Hypothalamus (tissue), 51 donors: ENCODE data around the gene CYLD.

Experiments used
- DNase-seq, 51 donors: peaks; one replicate each; lab custom pipeline; 2025; lab: John Stamatoyannopoulos, UW

CYLD gene

GRCh38 chr16:50709980-50710379, 31.9 kb upstream of the CYLD start:
- no peak for DNase-seq

GRCh38 chr16:50711040-50711439, 30.8 kb upstream of the CYLD start:
- no peak for DNase-seq

GRCh38 chr16:50711862-50712559, 29.9 kb upstream of the CYLD start:
- peak in 45 of 51 donors; percentile 15 to 84 (median 61) for DNase-seq

DNA sequence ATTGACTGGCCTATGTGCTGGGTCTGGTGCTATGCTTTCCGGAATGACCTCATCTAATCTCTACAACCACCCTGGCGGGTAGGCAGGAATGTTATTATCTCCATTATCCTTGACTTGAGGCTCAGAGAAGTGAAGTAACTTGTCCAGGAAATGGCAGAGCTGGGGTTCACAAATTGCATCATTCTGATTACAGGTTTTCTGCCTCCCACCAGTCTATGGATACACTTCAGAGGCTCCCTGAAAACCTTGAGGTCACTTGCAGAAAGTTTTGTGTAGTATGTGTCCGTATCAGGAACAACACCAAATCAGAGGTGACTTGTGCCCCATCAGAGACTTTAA, 29.4 kb upstream of the CYLD start:
- no peak for DNase-seq

DNA sequence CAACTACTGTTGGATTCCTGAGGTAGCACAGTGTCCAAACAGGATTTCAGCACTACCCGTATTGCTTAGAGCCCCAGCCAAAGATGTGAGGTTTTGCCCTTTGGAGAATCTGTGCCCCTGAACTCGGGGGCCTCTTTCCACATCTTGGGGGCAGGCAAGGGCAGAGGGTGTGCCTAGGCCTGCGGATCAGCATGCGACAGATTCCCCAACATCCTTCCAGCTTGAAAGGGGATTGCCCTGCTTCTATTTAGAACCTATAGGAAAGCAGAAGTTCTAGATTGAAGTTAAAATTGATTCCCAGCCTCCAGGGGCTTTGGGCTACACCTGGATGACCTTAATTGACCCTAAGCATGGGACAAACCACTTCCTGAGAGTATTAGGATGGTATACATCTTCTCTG, 28.9 kb upstream of the CYLD start:
- no peak for DNase-seq

- no peak for DNase-seq
Observed at GRCh38 chr16:50717091-50717490, 24.8 kb upstream of the CYLD start.

DNA sequence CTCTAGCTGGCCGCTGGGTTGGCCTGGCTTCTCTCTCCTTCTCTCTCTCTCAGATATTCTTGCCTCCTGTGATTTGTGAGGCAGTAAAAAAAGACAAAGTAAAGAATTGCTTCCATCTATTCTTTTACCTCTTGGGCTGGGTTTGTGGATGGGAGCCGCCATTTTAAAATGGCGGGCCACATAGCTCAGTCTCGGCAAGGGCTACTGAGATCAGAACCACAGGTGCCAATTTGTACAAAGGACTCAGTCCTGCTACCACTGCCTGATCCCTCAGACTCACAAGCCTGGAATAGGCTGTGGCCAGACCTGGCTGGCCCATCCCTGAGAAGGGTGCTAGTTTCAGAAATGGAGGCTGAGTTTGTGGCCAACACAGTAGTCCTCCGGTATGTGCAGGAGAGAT, 24.4 kb upstream of the CYLD start:
- no peak for DNase-seq

DNA sequence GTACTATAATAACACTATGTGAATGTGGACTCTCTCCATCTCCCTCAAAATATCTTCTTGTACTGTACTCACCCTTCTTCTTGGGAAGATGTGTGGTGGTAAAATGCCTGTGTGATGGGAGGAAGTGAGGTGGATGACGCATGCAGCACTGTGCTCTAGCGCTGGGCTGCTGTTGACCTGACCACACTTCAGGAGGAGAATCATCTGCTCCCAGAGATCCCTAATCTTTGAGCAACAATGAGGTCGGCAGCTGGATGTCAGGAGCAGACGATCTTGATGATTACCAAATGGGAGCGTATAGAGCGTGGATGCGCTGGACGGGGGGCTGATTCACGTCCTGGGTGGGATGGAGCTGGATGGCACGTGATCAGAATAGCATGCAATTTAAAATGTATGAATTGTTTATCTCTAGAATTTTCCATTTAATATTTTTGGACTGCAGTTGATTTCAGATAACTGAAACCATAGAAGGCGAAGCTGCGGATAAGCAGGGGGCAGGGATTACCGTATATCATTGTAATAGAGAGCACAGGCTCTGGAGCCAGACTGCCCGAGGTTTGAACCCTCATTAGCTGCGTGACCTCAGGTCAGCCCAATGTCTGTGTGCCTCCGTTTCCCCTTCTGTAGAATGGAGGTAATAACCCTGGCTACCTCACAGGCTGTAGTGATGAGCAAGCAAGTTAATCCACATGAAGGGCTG, 23.7 kb upstream of the CYLD start:
- DNase-seq: no peak

GRCh38 chr16:50718761-50719400, 23.0 kb upstream of the CYLD start:
- no peak for DNase-seq

GRCh38 chr16:50719401-50720337, 22.2 kb upstream of the CYLD start:
- no peak for DNase-seq

GRCh38 chr16:50721549-50722404, 20.1 kb upstream of the CYLD start:
- DNase-seq: no peak

- no peak for DNase-seq
Observed at GRCh38 chr16:50722405-50722737, 19.5 kb upstream of the CYLD start.

GRCh38 chr16:50722960-50723359, 18.9 kb upstream of the CYLD start:
- no peak for DNase-seq

GRCh38 chr16:50724306-50724705, 17.6 kb upstream of the CYLD start:
- DNase-seq: no peak

GRCh38 chr16:50731130-50731988, 10.5 kb upstream of the CYLD start:
- DNase-seq: no peak

- DNase-seq: no peak
Observed at GRCh38 chr16:50731989-50732832, 9.7 kb upstream of the CYLD start.

DNA sequence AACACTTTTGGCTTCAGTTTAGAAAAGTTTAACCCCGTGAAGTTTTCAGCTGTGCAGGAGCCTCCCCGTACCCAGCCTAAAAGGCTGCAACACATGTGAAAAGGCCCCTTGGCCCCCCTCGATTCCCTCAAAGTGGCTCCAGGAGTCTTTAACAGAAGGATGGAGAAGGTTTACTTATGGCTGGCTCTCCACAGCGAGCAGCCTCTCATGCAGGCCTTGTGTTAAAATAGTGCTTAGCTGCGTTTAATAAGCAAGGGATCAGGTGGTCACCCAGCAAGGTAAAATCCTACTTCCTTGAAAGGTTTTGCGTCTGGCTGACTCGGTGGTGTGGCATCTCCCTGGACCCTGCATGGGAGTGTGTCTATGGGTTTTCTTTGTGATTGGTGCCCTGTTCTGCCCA, 8.4 kb upstream of the CYLD start:
- DNase-seq: no peak

DNA sequence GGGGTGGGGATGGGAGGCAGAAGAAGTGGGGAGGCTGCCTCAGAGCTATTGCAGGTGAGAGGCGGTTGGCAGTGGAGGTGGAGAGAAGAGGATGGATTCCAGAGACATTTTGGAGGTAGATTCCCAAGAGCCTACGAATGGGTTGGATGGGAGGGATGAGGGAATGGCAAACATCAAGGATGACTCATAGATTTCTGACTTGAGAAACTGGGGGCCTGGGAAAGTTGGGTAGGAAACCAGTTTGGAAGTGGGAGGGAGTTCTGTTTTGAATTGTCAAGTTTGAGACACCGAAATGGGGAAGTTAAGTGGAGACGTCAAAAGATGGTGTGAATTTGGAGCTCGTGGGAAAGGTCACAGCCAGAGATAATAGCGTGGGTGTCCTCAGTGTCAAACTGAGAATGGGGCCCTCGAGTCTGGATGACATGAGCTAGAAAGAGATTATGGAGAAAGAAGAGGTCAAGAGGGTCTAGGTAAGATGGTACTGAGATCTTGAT, 6.2 kb upstream of the CYLD start:
- DNase-seq: no peak
